H9 (cell line): ENCODE measurements around the gene LRRC45. TPM values are rescaled to one million over a fixed set of nuclear protein-coding genes. Genes with fewer than 3 reads are reported as not detected.

Experiments
- DNase-seq: peaks from one replicate; pipeline ENCODE4 v3.0.0-alpha.2; 2017
- H2AFZ ChIP-seq: one replicate; pipeline ENCODE4 v1.6.1; 2013; ENCODE audit warnings: mild to moderate bottlenecking, low read length, control low read depth, moderate library complexity
- H2AK5ac ChIP-seq: 2 replicates; pipeline ENCODE4 v1.6.1; 2013; ENCODE audit warnings: low read length, control low read depth, mixed read lengths; ENCODE audit not compliant: insufficient read length
- H2BK120ac ChIP-seq: one replicate; pipeline ENCODE4 v1.6.1; 2013; ENCODE audit warnings: low read depth, mild to moderate bottlenecking, low read length, control low read depth, inconsistent platforms; ENCODE audit not compliant: poor library complexity, severe bottlenecking
- H2BK12ac ChIP-seq: 2 replicates; pipeline ENCODE4 v1.6.1; 2013; ENCODE audit warnings: low read length, control low read depth, mixed read lengths, low read depth; ENCODE audit not compliant: insufficient read length
- H2BK15ac ChIP-seq: 2 replicates; pipeline ENCODE4 v1.6.1; 2013; ENCODE audit warnings: low read depth, low read length, control low read depth
- H2BK20ac ChIP-seq: one replicate; pipeline ENCODE4 v1.6.1; 2013; ENCODE audit warnings: low read depth, mild to moderate bottlenecking, low read length, control low read depth, inconsistent platforms; ENCODE audit not compliant: poor library complexity, severe bottlenecking
- H2BK5ac ChIP-seq: 2 replicates; pipeline ENCODE4 v1.6.1; 2013; ENCODE audit warnings: low read length, control low read depth, mixed read lengths; ENCODE audit not compliant: insufficient read length
- H3K14ac ChIP-seq: 2 replicates; pipeline ENCODE4 v1.6.1; 2013; ENCODE audit warnings: low read length, control low read depth; ENCODE audit not compliant: insufficient read depth
- H3K18ac ChIP-seq: 2 replicates; pipeline ENCODE4 v1.6.1; 2013; ENCODE audit warnings: low read depth, mild to moderate bottlenecking, mixed read lengths, low read length, control low read depth; ENCODE audit not compliant: insufficient read length
- H3K23ac ChIP-seq: 2 replicates; pipeline ENCODE4 v1.6.1; 2013; ENCODE audit warnings: low read length, control low read depth, mixed read lengths, low read depth; ENCODE audit not compliant: insufficient read length
- H3K23me2 ChIP-seq: 2 replicates; pipeline ENCODE4 v1.6.1; 2013; ENCODE audit warnings: low read depth, mild to moderate bottlenecking, mixed read lengths, low read length, control low read depth; ENCODE audit not compliant: insufficient read length, poor library complexity, severe bottlenecking
- H3K27ac ChIP-seq: 2 replicates; pipeline ENCODE4 v1.5.1; 2013; ENCODE audit warnings: low read length, control low read depth, mixed read lengths, low read depth; ENCODE audit not compliant: insufficient read length
- H3K27me3 ChIP-seq: 2 replicates; pipeline ENCODE4 v1.6.1; 2013; ENCODE audit warnings: low read length, control low read depth, inconsistent platforms; ENCODE audit not compliant: insufficient read depth
- H3K4ac ChIP-seq: 2 replicates; pipeline ENCODE4 v1.6.1; 2013; ENCODE audit warnings: low read depth, mild to moderate bottlenecking, control low read depth, inconsistent platforms, low read length, moderate library complexity
- H3K4me1 ChIP-seq: 2 replicates; pipeline ENCODE4 v1.6.1; 2013; ENCODE audit warnings: low read length, control low read depth, inconsistent platforms; ENCODE audit not compliant: insufficient read depth
- H3K4me2 ChIP-seq: 2 replicates; pipeline ENCODE4 v1.6.1; 2013; ENCODE audit warnings: low read length, control low read depth, mixed read lengths; ENCODE audit not compliant: insufficient read length, insufficient read depth
- H3K56ac ChIP-seq: 2 replicates; pipeline ENCODE4 v1.6.1; 2013; ENCODE audit warnings: low read depth, mild to moderate bottlenecking, mixed read lengths, low read length, control low read depth; ENCODE audit not compliant: insufficient read length
- H3K79me1 ChIP-seq: 2 replicates; pipeline ENCODE4 v1.6.1; 2013; ENCODE audit warnings: low read depth, mild to moderate bottlenecking, moderate library complexity, low read length, control low read depth, inconsistent platforms; ENCODE audit not compliant: insufficient read depth, poor library complexity, severe bottlenecking
- H3K79me2 ChIP-seq: 2 replicates; pipeline ENCODE4 v1.6.1; 2013; ENCODE audit warnings: low read length, control low read depth, inconsistent platforms; ENCODE audit not compliant: insufficient read depth
- H3K9ac ChIP-seq: 2 replicates; pipeline ENCODE4 v1.6.1; 2013; ENCODE audit warnings: low read length, control low read depth, mixed read lengths; ENCODE audit not compliant: insufficient read length; ENCODE audit errors: extremely low read depth
- H3K9me3 ChIP-seq: one replicate; pipeline ENCODE4 v1.6.1; 2013; ENCODE audit warnings: low read depth, low read length, inconsistent platforms; ENCODE audit not compliant: control insufficient read depth
- H3T11ph ChIP-seq: one replicate; pipeline ENCODE4 v1.6.1; 2013; ENCODE audit warnings: mild to moderate bottlenecking, low read length, control low read depth, inconsistent platforms
- H4K20me1 ChIP-seq: one replicate; pipeline ENCODE4 v1.6.1; 2013; ENCODE audit not compliant: control insufficient read depth, insufficient read length, insufficient read depth
- H4K5ac ChIP-seq: 2 replicates; pipeline ENCODE4 v1.6.1; 2013; ENCODE audit warnings: low read depth, mild to moderate bottlenecking, mixed read lengths, low read length, control low read depth; ENCODE audit not compliant: insufficient read length
- H4K8ac ChIP-seq: replicated peaks from 2 replicates; pipeline ENCODE4 v1.6.1; 2013; ENCODE audit warnings: low read length, control low read depth, mixed read lengths, low read depth; ENCODE audit not compliant: insufficient read length
- H4K91ac ChIP-seq: 2 replicates; pipeline ENCODE4 v1.6.1; 2013; ENCODE audit warnings: low read depth, mild to moderate bottlenecking, moderate library complexity, mixed read lengths, low read length, control low read depth; ENCODE audit not compliant: insufficient read length
- H3K27ac Mint-ChIP-seq, 3 experiments: 2 replicates in 2 of 3; 3 replicates in 1 of 3; pipeline ENCODE4 v1.8.0; 2020 to 2021; ENCODE audit warnings: mixed read lengths in 3 of 3, mild to moderate bottlenecking in 1 of 3, moderate library complexity in 1 of 3
- H3K27me3 Mint-ChIP-seq: 2 replicates; pipeline ENCODE4 v1.8.0; 2021; ENCODE audit warnings: low read depth, mild to moderate bottlenecking, moderate library complexity, mixed read lengths
- H3K36me3 Mint-ChIP-seq, 3 experiments: 2 replicates in 2 of 3; 3 replicates in 1 of 3; pipeline ENCODE4 v1.8.0; 2020 to 2021; ENCODE audit warnings: low read depth in 3 of 3, mixed read lengths in 3 of 3; ENCODE audit not compliant: insufficient read depth in 1 of 3
- H3K4me1 Mint-ChIP-seq, 2 experiments: 2 replicates each; pipeline ENCODE4 v1.8.0; 2020; ENCODE audit warnings: mixed read lengths in 2 of 2
- H3K4me3 Mint-ChIP-seq, 2 experiments: 2 replicates in 1 of 2; 3 replicates in 1 of 2; pipeline ENCODE4 v1.8.0; 2020 to 2021; ENCODE audit warnings: mild to moderate bottlenecking in 2 of 2, mixed read lengths in 2 of 2, moderate library complexity in 1 of 2
- H3K9me3 Mint-ChIP-seq, 2 experiments: 2 replicates in 1 of 2; 3 replicates in 1 of 2; pipeline ENCODE4 v1.8.0; 2020; ENCODE audit warnings: mild to moderate bottlenecking in 2 of 2, mixed read lengths in 2 of 2, moderate library complexity in 1 of 2
- CTCF ChIP-seq: fragments of 200-600 bp; sonication (generic); conservative IDR thresholded peaks from 3 replicates; pipeline ENCODE4 v1.8.0; 2021; ENCODE audit warnings: antibody characterized with exemption, mild to moderate bottlenecking
- WGBS: extraction: QIAGEN DNeasy Blood & Tissue Kit; methylation state at CpG from one replicate; pipeline ENCODE4 v1.1.7; 2013; ENCODE audit warnings: missing lambda C conversion rate, low lambda C conversion rate, mixed read lengths; ENCODE audit not compliant: insufficient read length; ENCODE audit errors: extremely low coverage; 5-methylcytosine and 5-hydroxymethylcytosine counted together
- total RNA-seq: library from RNA; stranded (reverse); gene quantifications from 2 replicates; pipeline ENCODE4 v1.2.1, GENCODE V29; 2021

LRRC45 gene
- total RNA-seq, 1 experiment from 2014 or later: 28.7 TPM

DNA sequence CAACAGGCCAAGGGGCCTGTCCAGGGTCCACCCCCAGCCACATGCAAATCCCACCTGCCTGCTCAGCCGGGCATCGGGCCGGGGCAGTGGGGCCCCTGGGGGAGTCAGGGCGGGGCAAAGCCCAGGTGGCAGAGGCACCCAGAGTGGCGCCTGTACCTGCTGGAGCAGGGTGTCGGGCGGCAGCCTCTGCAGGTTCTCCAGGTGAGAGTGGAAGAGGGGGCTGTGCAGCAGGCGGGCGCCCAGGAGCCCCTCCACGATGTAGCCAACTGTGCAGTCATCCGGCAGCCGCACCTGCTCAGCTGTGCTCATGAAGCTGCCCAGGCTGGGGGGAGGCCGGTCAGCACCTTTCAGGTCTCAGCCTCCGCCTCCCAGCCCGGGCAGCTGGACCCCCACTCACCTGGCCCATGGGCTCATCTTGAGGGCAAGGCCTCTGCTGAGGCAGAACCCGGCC is 26.4 kb downstream of the LRRC45 start:
- no peak overlapping the region for H3K27ac Mint-ChIP-seq

More for the DNA sequence above, 26.4 kb downstream of the LRRC45 start:
- H3K9me3 Mint-ChIP-seq: no peaks in the 10 kb centered on the region
- Histone ChIP-seq H4K5ac (no peak overlapping the region), H3K23ac (no peak overlapping the region), H2BK20ac (no peak overlapping the region), H3K9me3 (no peaks in the 10 kb centered on the region), H3K79me2 (no peaks in the 10 kb centered on the region), H3K56ac (no peak overlapping the region), H2BK15ac (no peak overlapping the region), H3K4me2 (no peak overlapping the region), H2AFZ (no peak overlapping the region), H3K14ac (no peak overlapping the region), H3K4ac (no peak overlapping the region), H2BK5ac (no peak overlapping the region), H4K20me1 (no peaks in the 10 kb centered on the region), H4K8ac (no peak overlapping the region), H3K79me1 (peaks cover 2% of the 10 kb centered on the region), H3K23me2 (no peaks in the 10 kb centered on the region), H2BK120ac (no peak overlapping the region), H4K91ac (no peak overlapping the region), H3K27me3 (no peaks in the 10 kb centered on the region), H3K18ac (no peak overlapping the region), H3T11ph (no peak overlapping the region), H3K9ac (no peak overlapping the region), H3K4me1 (no peaks in the 10 kb centered on the region), H3K27ac (no peak overlapping the region), H2AK5ac (no peak overlapping the region), H2BK12ac (no peak overlapping the region)
- no peaks in the 10 kb centered on the region; the same call in 1 of the 2 replicates for H3K27me3 Mint-ChIP-seq
- H3K4me3 Mint-ChIP-seq: peak overlapping the region in 1 of 2 experiments; percentile 78; a peak in 1 of 5 replicates
- DNase-seq: no peak
- H3K36me3 Mint-ChIP-seq: peaks cover 6 to 31% (median 27%) of the 10 kb centered on the region in 3 experiments; a peak in 6 of 7 replicates
- H3K4me1 Mint-ChIP-seq: peaks cover 0 to 13% of the 10 kb centered on the region in 2 experiments; a peak in 2 of 4 replicates
- WGBS: no CpG with 5 or more reads among the region's 16 CpGs
- TF ChIP-seq CTCF: no peak
